GM21390 (cell line): ENCODE data around the gene SMTNL2.
"Not testable (repeated sequence)": the region's sequence is repeated elsewhere in the genome, so short reads cannot be mapped to it uniquely, and the experiment has no call there.

Experiments
- ATAC-seq: cut with Tn5 transposase; IDR thresholded peaks from one replicate; pipeline ENCODE4 v1.9.1; 2021; ENCODE audit not compliant: unreplicated experiment

The SMTNL2 gene

DNA sequence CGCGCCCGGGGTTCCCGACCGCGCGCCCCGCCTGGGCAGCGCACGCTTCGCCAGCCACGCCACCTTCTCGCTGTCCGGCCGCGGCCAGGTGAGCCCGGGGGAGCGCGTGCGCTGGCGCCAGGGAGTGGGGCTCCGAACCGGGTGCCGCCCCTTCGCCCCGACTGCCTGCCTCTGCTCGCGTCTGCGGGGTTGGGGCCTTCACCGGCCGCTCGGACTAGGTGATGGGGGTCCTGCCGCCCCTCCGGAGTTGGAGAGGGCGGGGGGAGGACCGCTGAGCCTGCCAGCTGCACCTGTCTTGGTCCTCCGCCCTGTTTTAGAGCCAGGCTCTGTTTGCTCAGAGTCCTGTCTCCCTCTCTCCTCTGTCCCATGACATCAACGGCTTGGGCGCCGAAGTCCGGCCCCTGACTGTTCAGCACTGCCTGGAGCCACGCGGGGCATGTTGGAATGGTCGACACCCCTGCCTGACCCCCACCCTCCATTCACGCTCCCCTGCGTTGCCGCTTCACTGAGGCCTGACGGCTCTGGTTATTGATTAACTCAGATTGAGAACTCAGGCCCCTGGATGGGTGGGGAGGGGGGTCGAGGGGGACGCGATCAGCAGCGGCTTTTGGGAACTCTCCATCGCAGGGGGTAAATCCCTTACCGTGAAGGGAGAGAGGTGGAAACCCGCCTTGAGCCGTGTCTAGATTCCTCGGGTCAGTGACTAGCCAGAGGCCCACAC, 748 bp downstream of the SMTNL2 start:
- ATAC-seq, result no peak

DNA sequence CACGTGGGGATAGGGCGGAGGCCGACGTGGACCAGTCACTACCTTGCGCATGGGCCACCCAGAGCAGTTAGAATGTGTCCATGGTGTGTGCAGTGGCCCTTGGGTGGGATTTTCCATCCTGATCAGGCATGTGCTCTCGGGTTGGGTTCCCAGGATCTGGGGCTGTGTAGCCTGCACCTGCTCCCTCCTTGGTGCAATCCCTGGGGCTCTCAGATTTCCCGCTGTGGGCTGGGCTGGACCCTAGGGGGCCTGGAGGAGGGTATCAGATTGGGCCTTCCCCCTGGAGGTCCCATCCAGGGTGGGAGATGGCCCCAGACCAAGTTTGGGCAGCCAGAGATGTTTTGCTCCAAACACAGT, 1.3 kb downstream of the SMTNL2 start:
- no peak for ATAC-seq

DNA sequence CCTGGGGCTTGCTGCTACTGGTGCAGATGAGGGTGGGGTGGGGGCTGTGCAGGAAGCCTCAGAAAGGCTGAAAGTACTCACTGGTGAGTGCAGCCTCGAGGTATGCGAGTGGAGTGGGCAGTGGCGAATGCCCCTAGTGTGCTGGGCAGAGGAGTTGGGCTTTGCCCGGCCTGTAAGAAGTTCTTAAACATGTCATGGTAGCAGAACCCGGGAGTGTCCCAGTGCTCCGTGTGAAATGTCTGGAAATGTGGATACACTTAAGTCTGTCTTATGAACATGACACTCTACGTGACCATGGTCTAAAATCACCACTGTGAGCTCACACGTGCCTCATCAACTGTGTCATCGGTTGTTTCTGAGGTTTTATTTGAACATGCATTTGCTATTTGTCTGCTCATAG, 1.7 kb downstream of the SMTNL2 start:
- no peak for ATAC-seq

DNA sequence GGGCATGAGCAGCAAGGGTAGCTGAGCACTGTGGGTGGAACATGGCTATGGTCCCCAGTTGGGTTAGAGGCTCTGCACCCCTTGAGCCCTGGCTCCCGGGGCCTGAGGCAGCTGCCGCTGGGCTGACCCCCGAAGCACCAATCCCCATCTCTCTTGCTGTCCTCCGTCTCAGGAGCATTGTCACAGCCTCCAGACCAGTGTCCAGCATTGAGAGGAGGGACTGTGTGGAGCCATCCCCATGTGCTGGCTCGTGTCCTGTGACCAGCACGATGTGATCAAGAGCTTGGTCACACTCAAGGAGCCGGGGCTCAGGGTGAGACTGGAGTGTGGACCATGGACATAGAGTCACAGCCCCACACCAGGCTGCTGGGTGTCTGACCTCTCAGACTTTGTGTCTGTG, 2.9 kb downstream of the SMTNL2 start:
- ATAC-seq, result no peak

DNA sequence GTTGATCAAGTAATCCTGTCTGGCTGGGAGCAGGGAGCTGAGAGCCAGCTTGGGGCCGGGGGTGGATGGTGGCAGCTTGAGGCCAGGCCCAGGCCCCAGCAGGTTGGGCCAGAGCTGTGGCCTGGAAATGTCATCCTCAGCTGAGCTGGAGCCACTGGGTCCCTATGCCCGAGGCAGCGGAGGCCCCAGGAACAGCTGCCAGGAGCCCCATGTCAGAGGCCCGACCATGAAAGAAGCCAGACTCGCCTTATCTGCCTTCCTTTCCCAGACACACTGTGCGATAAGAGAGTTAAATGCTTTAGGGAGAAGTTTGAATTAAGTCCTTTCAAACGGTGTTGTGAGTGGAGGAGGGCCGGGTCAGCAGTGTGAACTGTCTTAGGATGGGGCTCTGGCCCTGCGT, 3.5 kb downstream of the SMTNL2 start:
- ATAC-seq, result no peak

DNA sequence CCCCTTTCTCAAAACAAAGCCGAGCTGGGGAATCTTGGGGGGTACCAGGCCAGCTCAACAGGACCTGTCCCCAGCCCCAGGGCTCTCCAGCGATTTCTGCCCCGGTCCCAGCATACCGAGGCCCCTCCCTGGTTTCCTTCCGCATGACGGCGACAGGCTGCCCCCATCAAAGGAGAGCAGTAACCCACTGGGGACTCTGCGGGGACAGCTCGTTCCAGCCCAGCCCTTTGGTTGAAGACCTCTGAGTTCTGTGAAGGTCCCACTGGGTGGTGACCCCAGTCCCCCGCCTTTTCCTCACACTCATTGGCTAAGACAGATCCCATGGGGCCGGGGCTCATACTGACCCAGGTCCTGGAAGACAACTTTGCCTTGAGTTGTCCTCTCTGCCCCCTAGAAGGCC, 4.1 kb downstream of the SMTNL2 start:
- ATAC-seq, result no peak

DNA sequence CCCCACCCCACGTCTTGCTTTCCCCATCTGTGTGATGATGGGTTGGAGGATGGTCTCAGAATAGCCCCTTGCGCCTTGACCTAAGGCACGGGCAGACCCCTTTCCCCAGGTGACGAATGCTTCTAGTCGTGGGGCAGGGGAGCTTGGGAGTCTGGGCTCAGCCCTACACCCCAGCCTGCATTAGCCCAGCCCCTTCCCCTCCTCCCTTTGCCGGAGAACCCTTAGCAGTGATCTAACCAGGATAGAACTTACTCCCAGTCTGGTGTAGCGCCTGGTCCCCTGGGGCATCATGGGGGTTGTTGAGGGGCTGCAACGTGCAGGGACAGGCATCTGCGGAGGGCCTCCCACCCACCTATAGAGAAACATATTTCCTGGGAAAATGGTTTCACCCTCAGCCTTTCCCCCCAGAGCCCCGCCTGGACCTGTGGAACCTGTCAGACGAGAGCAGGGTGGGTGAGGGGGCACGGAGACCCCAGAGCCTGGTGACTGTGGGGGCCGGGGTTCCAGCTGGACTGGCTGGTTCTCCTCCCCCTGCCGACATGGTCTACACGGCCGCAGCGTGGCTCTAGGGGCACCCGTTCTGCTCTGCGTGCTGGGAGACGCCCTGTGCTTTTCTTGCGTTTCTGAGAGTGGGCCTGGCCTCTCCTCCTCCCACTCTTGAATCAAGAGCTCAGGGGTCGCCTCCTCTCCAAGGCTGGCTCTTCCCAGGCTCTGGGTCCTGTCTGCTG, 4.7 kb downstream of the SMTNL2 start:
- ATAC-seq, result no peak

DNA sequence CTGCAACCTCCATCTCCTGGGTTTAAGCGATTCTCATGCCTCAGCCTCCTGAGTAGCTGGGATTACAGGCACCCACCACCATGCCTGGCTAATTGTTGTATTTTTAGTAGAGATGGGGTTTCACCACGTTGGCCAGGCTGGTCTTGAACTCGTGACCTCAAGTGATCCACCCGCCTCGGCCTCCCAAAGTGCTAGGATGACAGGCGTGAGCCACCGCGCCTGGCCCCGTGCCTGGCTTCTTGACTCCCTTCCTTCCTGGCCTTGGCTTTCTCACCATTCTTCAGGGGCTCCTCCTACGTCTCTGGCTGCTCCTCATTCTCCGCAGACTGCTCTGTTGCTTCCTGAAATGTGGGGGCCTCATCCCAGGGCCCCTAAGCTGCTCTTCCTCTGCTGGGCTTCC, 5.7 kb downstream of the SMTNL2 start:
- ATAC-seq, result not testable (repeated sequence)

DNA sequence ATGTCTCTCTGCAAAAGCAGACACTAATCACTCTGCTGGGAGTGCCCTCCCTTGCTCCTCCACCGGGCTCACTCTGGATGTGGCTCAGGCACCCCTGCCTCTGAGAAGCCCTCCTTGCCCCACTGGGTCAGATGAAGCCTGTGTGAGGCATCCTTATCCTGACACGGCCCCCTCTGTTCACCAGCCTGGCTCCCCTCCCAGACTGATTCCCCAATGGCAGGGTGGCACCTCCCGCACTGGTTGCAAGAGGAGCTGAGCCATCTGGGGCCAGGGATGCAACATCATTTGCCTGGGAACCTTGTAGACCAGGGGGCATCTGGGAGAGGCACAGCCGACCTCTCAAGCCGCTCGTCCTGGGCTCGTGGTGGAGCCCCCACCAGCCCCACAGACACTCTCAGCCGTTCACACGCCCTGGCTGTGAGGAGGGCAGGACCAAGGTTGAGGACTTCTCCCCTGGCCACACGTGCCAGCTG, 6.7 kb downstream of the SMTNL2 start:
- no peak for ATAC-seq

DNA sequence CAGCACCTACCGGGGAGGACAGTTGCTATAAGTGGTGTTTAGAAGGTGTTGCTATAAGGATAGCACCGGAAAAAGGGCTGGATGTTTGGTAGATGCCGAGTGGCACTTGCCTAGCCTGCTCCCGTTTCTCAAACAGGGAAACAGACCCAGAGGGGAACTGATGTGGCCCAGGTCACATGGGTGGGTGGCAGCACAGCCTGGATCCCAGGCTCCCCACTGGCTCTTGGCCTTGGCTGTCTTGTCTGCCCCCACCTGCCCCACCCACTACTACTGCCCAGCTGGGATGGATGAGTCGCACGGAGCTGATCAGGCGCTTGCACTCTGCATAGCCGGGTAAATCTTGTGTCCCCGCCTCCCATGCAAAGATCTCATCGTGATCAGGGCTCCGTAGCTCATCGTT, 7.2 kb downstream of the SMTNL2 start:
- ATAC-seq, result no peak

DNA sequence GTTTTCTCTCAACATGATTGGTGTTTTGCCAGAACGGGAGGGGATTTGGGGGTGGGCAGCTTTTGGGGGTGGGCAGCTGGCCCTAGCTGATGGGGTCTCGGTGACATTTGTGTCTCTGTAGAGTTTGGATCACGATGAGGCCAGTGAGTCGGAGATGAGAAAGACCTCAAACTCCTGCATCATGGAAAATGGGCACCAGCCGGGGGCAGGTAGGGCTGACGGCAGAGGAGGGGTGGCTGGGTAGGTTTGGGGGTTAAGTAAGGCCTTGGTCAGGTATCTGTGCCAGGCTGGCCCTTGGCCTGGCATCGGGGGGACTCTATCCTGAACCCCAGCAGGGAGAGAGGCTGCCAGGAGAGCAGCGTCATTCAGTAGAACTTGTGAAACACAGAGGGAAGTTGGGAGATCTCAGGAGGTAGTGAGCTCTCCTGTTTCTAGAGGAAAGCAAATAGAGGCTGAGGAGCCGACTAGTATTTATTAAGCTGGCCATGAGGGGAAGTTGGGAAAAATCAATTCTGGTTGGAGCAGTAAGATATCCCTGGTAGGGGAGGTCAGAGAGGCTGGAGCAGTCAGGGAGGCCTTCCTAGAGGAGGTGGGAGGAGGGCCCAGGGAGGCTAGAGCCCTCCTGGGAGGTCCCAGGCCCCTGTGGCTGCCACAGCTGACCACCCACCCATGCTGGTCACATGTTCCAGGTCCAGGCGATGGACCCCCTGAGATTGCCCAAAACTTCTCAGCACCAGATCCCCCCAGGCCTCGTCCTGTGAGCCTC, 8.1 kb downstream of the SMTNL2 start:
- ATAC-seq, result no peak

DNA sequence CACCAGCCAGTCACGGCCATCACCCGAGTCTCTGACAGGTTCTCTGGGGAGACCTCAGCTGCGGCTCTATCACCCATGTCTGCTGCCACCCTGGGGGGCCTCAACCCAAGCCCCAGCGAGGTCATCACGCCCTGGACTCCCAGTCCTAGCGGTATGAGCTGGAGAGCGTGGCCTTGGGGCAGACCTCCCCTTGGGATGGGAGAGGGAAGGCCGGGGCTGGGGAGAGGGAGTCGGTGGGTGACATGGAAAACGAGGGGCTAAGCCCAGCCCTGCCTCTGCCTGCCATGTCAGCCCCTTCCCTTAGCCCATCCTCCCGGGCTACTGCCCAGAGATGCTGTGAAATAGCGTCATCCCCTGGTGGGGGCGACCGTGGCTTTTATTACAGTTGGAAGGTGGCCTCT, 8.7 kb downstream of the SMTNL2 start:
- ATAC-seq, result no peak

DNA sequence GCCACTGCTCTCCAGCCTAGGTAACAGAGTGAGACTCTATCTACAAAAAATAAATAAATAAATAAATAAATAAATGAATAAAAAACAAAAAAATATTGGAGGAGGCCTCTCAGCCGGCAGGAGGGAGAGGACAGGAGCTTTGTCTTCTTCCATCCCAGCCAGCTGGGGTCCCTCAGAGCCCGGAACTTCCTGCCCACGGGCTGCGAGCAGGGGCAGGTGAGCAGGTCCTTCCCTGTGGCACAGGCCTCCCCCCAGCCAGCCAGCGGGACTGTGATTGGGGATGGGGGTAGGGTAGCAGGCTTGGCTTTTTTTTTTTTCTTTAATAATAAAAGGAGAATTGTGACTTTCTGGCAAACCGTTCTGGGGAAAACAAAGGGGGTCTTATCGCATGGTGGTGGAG, 10.1 kb downstream of the SMTNL2 start:
- ATAC-seq, result no peak

DNA sequence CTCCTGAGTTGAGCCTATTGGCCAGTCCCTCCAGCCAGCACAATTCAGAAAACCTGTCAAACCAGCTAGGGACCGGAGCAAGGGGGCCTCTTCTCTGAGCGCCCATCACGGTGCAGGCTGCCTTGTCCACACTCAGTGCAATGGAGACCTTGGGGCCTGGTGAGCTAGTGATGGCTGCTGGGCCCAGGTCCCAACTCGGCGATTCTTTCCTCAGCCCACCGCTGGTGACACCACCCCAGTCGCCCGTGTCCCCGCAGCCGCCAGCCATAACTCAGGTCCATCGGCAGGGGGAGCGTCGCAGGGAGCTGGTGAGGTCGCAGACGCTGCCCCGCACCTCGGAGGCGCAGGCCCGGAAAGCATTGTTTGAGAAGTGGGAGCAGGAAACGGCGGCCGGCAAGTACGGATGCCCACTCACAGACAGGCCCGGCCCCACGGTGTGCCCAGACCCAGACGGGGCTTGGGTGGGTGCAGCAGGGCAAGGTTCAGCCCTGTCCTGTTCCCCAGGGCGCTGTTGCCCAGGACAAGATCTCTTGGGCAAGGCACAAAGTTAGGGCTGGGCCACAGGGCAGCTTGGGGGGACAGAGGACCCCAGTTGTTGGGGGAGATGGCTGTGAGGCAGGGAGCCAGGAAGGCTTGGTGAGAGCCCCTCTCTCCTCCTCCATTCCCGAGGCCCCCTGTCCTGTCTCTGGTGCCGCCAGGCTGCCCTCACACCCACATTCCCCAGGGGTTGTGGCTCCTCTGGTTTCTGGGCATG, 10.8 kb downstream of the SMTNL2 start:
- ATAC-seq, result no peak

DNA sequence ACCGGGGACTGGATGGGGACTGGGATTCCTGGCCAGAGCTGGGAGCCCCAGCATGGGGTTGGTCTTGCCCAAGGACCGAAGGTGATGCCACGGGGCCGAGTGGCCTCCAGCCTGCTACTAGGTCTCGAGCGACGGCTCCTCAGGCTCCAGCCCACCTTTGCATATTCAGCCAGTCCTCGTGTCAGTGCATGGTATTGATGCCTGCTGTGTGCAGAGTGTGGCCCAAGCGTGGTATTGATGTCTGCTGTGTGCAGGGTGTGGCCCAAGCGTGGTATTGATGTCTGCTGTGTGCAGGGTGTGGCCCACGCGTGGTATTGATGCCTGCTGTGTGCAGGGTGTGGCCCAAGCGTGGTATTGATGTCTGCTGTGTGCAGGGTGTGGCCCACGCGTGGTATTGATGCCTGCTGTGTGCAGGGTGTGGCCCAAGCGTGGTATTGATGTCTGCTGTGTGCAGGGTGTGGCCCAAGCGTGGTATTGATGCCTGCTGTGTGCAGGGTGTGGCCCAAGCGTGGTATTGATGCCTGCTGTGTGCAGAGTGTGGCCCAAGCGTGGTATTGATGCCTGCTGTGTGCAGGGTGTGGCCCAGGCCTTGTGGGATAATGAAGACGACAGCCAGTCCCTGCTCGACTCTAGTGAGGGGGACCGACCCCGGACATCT, 11.5 kb downstream of the SMTNL2 start:
- not testable (repeated sequence) for ATAC-seq

DNA sequence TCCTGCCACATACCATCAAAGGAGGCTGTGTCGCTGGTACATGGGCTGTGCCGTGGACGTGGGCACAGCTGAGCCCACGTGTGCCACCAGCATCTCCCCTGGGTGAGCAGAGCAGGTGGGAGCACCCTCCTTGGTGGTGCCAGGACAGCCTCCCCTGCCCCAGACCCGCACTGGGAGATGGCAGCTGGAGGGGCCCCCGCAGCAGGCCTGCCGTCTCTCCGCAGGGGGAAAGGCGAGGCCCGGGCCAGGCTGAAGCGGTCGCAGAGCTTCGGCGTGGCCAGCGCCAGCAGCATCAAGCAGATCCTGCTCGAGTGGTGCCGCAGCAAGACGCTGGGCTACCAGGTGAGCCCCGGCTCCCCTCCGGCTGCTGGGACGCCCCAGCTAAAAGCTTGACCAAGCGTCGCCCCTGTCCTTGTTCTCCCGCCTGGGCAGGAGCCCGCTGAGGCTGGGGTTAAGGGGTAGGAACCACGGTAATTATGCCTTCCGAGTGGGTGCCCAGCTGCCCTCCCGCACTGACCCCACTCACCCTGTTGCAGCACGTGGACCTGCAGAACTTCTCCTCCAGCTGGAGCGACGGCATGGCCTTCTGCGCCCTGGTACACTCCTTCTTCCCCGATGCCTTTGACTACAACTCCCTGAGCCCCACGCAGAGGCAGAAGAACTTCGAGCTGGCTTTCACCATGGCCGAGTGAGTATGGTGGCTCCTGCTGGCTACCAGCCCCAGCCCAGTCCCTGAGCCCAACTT, 12.5 kb downstream of the SMTNL2 start:
- no peak for ATAC-seq

DNA sequence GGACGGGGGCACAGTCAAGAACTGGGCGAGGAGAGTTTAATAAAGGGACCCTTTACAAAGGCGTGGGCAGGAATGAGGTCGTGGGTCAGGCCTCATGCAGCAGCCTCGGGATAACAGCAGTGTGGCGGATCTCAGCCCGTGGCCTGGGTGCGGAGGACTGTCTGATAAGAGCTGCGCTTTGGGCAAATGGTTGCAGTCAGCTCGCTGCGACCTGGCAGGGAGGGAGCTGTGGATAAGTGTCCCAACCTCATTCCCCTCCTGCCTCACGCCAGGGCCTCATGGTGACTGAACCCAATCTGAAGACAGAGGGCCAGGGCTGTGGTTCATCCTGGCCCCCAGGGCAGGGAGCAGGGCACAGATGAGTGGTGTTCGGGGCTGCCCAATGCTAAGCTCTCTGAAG, 13.6 kb downstream of the SMTNL2 start:
- no peak for ATAC-seq

DNA sequence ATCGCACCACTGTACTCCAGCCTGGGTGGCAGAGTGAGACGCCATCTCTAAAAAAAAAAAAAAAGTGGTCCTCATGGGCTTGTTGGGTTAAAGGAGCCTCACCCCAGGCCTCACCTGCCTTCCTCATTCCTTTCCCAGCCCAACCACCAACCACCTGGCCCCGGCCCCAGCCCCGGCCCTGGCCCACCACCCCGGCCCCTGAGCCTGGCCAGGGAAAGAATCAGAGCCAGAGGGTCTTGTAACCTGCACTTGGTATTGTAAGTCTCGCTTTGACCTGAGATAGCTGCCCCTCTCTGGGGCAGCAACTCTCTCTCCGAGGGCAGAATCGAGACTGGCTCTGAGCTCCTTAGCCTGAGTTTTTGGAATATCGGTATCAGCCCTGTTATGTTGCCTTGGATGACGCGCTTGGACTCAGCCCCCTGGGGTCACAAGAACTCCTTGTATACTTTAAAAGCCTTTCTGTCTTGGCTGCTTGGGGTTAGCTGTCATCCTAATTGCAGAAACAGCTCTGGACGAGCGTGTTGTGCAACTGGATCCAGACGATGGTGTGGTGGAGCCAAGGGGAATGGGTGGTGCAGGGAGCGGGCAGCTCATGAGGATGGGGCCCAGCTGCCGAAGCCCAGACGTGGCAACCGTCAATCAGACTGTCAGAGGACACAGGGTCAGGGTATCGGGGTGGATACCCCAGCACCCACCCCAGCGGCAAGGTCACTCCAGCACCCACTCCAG, 14.6 kb downstream of the SMTNL2 start:
- ATAC-seq, result no peak

DNA sequence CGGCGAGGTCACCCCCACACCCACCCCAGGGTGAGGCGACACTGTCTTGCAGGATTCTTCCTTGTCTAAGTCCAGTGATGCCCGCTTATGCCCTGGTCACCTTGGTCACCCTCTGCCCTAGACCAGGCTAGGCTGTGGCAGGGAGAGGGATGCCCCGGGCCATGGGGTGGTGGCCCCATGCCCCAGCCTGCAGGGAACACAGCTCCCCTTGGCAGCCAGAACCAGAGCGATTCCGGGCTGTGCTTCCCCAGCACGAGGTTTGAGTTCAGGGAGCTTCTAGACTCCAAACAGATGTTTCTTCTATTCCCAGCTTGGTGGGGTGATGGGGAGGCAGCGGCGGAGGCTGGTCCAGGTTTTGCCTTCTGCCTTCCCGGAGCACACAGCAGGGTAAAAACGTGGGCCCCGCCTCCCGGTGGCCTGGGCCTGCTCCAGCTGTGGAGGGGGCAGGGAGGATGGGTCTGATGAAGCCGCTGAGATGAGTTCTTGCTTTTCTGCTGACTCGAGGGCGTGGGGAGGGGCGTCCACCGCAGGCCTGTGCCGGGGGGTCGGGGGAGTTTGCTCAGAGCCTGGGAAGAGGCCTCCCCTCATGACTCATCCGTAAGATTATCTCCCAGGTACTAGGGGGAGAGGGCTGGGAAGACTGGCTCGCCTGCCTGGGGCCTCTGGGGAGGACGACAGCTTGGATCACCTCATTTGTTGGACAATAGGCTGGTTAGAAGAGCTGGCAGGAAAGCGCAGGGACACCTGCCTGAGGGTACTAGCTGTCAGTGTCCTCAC, 15.4 kb downstream of the SMTNL2 start:
- no peak for ATAC-seq
